GM21723 (cell line): ENCODE results near the gene SMG1.
"Not testable (repeated sequence)": the region's sequence is repeated elsewhere in the genome, so short reads cannot be mapped to it uniquely, and the experiment has no call there.

Source experiments
- ATAC-seq: cut with Tn5 transposase; IDR thresholded peaks from one replicate; pipeline ENCODE4 v1.9.1; 2021; ENCODE audit warnings: mild to moderate bottlenecking, moderate library complexity; ENCODE audit not compliant: unreplicated experiment

SMG1 gene

GRCh38 chr16:18801145-18801972 lies 124.8 kb downstream of the SMG1 start, which contains the start of gene ARL6IP1:
TSS of gene ARL6IP1 (minus strand) at chr16:18801549. CDS start at chr16:18801466, 83 bp downstream.
- peak; percentile 92 for ATAC-seq

GRCh38 chr16:18800775-18801144 lies 125.4 kb downstream of the SMG1 start:
- no peak for ATAC-seq

- ATAC-seq, result no peak
These were observed 125.9 kb downstream of the SMG1 start for GRCh38 chr16:18800293-18800692.

- no peak for ATAC-seq
These were observed 126.7 kb downstream of the SMG1 start for GRCh38 chr16:18799500-18799899.

GRCh38 chr16:18797746-18798145 lies 128.5 kb downstream of the SMG1 start:
- no peak for ATAC-seq

- ATAC-seq, result no peak
These were observed 129.8 kb downstream of the SMG1 start for GRCh38 chr16:18796377-18796776.

GRCh38 chr16:18792836-18793433 lies 133.3 kb downstream of the SMG1 start:
- no peak for ATAC-seq

- peak; percentile 89 for ATAC-seq
These were observed 136.1 kb downstream of the SMG1 start, which contains the start of gene RPS15A for GRCh38 chr16:18789850-18790706. TSS of gene RPS15A (minus strand) at chr16:18790334. CDS start at chr16:18789113, 1,221 bp downstream.

- ATAC-seq, result no peak
These were observed 136.7 kb downstream of the SMG1 start for GRCh38 chr16:18789515-18789849.

GRCh38 chr16:18788828-18789514 lies 137.2 kb downstream of the SMG1 start:
- no peak for ATAC-seq

- no peak for ATAC-seq
These were observed 141.1 kb downstream of the SMG1 start for GRCh38 chr16:18784917-18785623.

- no peak for ATAC-seq
These were observed 142.5 kb downstream of the SMG1 start for GRCh38 chr16:18783430-18784341.

GRCh38 chr16:18782697-18783429 lies 143.3 kb downstream of the SMG1 start:
- ATAC-seq, result no peak

- not testable (repeated sequence) for ATAC-seq
These were observed 145.0 kb downstream of the SMG1 start for GRCh38 chr16:18781232-18781631.

GRCh38 chr16:18780460-18781026 lies 145.7 kb downstream of the SMG1 start:
- ATAC-seq, result not testable (repeated sequence)

- not testable (repeated sequence) for ATAC-seq
These were observed 148.5 kb downstream of the SMG1 start for GRCh38 chr16:18777664-18778063.

GRCh38 chr16:18776334-18776733 lies 149.9 kb downstream of the SMG1 start:
- ATAC-seq, result not testable (repeated sequence)

GRCh38 chr16:18774651-18775050 lies 151.6 kb downstream of the SMG1 start:
- ATAC-seq, result not testable (repeated sequence)
